ENCODE results near the gene CRLF3.
A peak's percentile ranks its signal among the peaks of the same experiment; 100 is the strongest.
"Not testable (repeated sequence)": the region's sequence is repeated elsewhere in the genome, so short reads cannot be mapped to it uniquely, and the experiment has no call there.

Gene CRLF3, protein sequence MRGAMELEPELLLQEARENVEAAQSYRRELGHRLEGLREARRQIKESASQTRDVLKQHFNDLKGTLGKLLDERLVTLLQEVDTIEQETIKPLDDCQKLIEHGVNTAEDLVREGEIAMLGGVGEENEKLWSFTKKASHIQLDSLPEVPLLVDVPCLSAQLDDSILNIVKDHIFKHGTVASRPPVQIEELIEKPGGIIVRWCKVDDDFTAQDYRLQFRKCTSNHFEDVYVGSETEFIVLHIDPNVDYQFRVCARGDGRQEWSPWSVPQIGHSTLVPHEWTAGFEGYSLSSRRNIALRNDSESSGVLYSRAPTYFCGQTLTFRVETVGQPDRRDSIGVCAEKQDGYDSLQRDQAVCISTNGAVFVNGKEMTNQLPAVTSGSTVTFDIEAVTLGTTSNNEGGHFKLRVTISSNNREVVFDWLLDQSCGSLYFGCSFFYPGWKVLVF

DNA sequence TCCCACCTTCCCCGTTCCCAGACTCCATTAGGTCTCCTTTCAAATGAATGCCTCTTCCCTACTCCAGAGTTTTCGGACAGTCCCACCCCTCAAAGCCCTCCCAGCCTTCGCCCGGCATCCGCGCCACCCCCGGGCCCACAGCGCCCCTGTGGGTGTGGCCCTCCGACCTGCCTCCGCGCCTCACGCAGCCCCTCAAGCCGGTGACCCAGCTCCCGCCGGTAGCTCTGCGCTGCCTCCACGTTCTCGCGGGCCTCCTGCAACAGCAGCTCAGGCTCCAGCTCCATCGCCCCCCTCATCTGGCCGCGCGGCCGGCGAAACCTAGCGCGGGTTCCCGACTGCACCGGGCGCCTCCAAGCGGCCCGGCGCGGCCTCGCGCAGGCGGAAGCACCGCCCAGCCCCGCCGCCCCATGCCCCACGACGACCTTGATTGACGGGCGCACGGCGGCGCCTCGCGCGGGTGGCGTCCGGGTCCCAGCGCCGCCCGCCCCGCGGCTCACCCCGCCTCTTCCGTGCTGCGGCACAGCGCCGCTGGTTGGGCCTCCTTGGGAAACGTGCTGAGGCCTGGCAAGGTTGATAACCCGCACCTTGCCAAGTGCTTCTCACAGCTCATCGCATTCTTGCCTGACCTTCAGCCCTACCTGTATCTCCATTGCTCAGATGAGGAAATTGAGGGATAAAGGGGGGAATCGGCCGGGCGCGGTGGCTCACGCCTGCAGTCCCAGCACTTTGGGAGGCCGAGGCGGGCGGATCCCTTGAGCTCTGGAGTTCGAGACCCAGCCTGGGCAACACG, at the start of gene CRLF3:
TSS of gene CRLF3 (minus strand) at position 337 of the 790 bp plus-strand sequence. CDS start at position 296, 41 bp downstream.
- DNase-seq, result peak; percentile 75 to 89

DNA sequence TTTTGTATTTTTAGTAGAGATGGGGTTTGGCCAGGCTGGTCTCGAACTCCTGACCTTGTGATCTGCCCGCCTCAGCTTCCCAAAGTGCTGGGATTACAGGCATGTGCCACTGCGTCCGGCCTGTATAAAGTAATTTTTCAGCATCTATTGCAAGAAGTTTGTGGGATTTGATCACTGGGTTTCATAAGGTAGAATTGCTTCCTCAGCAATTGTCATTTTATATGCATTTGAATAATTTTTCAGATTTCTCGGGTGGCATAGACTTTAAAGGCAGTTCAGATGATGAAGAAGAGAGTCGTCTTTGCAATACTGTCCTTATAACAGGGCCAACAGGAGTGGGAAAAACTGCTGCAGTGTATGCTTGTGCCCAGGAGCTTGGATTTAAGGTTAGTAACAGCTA, 44.5 kb upstream of the CRLF3 start:
- no peak for DNase-seq

DNA sequence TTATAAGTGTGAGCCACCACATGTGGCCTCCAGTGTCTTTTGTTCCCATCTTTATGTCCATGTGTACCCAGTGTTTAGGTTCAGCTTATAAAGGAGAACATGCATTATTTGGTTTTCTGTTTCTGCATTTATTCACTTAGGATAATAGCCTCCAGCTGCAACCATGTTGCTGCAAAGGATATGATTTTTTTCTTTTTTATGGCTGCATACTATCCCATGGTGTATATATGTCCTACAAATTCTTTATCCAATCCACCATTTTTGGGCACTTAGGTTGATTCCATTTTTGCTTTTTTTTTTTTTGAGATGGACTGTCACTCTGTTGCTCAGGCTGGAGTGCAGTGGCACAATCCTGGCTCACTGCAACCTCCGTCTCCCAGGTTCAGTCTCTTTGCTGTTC, 40.1 kb upstream of the CRLF3 start:
- no peak for DNase-seq

DNA sequence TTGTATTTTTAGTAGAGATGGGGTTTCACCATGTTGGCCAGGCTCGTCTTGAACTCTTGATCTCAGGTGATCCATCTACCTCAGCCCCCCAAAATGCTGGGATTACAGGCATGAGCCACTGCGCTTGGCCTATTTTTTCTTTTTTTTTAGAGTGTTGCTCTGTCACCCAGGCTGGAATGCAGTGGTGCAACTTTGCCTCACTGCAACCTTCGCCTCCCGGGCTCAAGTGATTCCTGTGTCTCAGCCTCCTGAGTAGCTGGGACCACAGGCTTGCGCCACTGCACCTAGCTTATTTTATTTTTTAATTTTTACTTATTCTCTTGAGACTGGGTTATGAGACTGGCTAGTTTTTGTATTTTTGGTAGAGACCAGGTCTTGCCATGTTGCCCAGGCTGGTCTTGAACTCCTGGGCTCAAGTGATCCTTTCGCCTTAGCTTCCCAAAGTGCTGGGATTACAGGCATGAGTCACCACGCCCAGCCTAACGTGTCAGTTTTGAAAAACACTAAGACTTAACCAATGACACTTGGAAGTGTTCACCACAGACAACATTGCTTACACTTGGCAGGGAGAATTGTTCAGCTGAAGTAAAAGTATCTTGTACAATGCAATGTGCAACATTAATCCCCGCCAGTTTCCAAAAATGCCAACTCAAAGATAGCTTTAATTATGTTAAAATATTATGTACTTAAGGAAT, 34.2 kb upstream of the CRLF3 start:
- no peak for DNase-seq

DNA sequence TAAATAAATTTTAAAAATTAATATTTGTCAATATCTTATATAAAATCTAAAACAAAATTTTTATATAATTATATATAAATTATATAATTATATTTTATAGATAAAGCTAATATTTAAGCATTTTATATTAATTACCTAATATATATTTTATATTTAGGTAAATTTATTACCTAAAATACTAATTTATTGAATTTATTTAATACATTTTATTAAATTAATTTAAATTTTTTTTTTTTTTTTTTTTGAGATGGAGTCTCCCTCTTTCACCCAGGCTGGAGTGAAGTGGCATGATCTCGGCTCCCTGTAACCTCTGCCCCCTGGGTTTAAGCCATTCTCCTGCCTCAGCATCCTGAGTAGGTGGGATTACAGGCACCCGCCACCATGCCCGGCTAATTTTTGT, 29.7 kb upstream of the CRLF3 start:
- DNase-seq, result no peak

DNA sequence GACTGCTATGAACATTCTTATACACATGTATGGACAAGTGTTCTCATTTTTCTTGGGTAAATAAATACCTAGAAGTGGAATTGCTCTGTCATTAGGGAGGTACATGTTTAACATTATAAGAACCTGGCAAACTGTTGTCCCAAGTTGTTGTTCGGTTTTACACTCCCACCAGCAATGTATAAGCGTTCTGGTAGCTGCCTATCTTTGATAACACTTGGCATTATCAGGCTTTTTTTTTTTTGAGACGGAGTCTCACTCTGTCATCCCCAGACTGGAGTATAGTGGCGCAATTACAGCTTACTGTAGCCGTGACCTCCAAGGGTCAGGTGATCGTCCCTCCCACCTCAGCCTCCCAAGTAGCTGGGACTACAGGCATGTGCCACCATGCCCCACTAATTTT, 23.5 kb upstream of the CRLF3 start:
- DNase-seq, result no peak

DNA sequence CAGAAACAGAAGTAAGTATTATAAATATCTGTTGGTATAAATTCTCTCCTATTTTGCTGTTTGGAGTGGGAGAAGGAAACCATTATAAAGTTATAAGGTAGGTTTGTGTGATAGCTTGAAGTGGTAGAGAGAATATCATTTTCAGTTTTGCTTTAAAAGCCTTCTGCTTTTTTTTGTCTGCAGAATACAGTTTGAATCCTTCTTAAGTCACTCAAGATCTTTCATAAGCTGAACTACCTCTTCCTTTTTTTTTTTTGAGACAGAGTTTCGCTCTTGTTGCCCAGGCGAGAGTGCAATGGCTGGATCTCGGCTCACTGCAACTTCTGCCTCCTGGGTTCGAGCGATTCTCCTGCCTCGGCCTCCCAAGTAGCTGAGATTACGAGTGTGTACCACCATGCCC, 16.3 kb upstream of the CRLF3 start:
- no peak for DNase-seq

DNA sequence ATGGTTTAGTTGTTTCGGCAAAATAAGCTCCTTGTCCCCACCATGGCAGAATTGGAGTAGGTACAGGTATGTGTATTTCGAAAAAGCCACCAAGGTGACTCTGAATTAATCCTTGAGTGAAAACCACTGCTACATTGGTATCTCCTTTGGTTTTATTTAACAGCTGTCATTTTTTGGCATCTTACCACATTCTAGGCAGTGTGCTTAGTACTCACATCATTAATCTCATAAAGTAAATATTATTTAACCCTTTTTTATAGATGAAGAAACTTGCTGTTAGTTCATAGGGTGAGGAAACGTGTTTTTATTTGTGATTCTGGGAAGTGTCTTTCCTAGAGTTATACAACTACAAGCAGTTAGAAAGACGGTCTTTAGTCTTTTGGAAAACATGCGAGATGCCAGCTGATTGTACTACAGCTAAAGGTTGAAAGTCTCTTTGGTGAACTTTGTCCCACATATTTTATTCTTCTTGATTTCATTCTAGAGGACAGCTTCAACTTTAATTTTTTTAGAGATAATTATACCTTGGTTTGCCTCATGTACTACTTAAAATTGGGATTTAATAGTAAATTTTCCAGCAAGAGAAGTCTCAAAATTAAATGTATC, 13.8 kb upstream of the CRLF3 start:
- DNase-seq, result no peak

DNA sequence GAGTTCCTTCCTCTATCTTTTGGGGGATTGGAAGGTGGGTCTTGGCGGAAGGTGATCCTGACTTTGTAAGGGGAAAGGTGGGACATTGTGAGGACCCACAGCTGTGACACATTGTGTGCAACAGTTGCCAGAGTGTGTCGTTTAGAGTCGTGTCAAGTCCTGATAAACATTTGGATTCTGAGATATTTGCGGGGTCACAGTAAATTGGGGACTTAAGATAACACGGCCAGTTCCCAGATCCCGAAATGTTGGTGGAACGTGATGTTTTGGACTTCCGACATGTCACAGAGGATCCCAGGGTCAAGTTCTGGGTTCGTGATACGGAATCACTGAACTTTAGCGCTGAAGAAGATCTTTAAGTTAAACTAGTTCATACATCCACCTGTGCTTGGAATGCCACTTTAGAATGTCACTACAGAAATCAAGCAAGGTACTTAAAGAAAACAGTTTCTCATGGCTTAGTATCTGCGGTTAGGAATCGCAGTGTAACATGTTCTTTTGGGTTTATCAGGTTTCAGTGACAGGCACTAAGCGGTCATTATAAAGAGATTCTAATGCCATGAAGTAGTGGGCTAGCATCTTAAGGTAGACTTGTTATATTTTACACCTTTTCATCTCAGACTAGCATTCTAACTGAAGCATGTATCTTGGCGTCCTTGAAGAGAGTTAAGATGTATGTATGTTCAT, 8.1 kb upstream of the CRLF3 start:
- DNase-seq, result no peak

DNA sequence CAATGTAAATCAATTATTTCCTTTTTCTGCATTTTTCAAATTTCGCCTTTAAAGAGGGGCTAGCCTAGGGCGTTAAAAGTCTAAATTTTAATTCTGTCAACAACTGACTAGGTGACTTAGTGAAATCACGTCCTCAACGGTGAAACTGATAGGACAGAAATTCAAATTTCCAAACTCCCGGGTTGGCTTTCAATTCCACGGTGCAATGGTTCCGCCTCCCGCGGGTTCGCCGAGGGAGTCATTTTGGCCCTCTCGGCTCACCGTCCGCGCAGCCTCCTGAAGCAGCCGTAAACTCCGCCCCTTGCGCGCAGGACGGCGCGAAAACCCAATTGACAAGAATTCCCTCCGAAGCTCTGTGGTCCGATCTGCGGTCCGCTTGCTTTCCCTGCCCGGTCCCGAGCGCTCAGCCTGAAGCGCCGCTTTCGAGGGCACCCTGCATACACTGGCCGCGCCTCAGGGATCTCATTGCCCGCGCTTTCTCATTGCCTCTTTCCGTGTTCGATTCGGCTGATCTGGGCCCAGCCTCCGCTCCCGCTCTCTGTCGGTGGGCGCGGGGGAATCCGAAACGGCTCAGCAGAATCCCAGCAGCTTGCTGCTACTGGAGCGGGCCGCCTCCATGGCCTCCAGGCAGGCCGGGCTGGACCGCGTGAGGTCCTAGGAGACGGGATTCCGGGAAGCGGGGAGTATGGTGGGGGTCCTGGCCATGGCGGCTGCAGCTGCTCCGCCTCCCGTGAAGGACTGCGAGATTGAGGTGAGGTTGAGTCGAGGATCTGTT, 7.4 kb upstream of the CRLF3 start, which contains the start of gene ATAD5:
TSS of gene ATAD5 (plus strand) at position 304 of the 775 bp plus-strand sequence. CDS start at position 686, 382 bp downstream.
- DNase-seq, result peak; percentile 84 to 85

DNA sequence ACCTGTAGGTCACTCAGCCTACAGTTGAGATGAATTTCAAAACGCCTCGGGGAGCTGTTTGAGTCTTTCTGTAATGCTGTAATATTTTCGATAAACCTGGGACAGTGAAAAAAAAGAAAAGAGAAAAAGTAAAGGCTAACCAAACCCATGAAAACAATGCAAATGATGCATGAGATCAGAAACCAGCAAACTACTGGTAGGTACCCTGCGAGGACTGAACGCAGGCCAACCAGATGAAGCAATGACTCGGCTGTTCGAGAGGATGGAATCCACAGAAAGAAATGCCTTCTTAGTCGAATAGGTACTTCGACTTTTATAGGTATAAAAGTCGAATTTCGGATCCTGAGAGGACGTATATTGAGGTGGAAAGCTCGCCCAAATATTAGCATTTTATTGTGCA, 6.8 kb upstream of the CRLF3 start:
- no peak for DNase-seq

DNA sequence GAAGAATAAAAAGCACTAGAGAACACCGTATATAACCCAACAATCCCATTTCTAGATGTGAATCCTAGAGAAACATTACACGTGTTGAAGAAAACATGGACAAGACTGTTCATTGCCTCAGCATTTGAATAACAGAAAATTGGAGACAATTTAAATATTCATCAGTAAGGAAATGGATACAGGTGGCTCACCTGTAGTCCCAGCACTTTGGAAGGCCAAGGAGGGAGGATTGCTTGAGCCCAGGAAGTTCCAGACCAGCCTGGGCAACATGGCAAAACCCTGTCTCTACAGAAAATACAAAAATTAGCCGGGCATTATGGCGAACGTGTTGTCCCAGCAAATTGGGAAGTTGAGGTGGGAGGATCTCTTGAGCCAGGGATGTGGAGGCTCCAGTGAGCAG, 4.5 kb upstream of the CRLF3 start:
- no peak for DNase-seq

DNA sequence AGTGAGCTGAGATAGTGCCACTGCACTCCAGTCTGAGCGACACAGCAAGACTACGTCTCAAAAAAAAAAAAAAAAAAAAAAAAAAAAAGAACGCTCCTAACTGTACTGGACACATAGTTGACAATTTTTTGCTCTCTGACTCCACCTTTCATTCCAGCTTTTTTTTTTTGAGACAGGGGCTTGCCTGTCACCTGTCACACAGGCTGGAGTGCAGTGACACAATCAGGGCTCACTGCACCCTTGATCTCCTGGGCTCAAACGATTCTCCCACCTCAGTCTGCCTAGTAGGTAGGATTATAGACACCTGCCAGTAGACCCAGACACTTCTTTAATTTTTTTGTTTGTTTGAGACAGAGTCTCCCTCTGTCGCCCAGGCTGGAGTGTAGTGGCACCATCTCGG, 2.6 kb upstream of the CRLF3 start:
- DNase-seq, result no peak

DNA sequence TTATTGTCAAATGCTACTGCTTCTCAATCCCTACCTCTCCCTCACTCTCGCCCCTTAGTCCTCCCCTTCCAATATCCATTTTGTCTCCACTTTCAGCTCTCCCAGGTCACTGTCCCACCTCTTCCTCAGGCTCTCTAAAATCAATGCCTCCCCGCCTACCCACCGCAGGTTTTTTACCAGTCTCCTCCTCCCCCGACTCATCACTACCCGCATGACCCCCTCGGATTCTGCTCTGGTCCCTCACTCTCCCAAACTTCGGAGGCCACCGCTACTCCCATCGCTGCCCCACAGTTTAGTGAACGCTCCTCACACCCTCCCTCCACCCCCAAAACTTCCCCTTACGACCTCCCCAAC, 513 bp downstream of the CRLF3 start:
- DNase-seq, result no peak

DNA sequence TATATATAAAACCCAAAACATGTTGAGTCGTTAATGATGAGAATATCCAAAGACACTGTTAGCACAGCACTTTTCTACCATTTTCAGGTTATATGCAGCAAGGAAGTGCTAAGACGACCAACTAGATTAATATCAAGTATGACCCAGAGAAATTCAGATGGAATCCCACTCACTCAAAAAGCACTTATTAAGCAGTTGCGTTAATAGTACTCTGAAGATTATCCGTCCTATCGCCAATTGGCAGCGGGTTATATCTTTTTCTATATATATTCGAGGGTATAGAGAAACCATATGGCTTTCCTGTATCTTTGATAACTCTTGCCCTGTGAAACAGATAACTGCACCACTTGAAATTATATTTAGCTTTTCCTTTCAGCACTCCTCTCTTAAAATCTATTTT, 1.1 kb downstream of the CRLF3 start:
- no peak for DNase-seq

DNA sequence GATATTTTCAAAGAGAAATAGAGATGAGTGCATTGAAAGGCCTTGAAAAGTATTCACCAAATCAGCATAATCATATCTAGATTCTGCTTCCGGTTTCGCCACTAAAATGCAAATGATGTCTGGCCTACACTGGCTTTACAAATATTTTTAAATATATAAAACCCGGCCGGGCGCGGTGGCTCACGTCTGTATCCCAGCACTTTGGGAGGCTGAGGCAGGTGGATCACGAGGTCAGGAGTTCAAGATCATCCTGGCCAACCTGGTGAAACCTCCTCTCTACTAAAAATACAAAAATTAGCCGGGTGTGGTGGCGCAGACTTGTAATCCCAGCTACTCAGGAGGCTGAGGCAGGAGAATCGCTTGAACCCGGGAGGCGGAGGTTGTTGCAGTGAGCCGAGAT, 1.6 kb downstream of the CRLF3 start:
- not testable (repeated sequence) for DNase-seq

DNA sequence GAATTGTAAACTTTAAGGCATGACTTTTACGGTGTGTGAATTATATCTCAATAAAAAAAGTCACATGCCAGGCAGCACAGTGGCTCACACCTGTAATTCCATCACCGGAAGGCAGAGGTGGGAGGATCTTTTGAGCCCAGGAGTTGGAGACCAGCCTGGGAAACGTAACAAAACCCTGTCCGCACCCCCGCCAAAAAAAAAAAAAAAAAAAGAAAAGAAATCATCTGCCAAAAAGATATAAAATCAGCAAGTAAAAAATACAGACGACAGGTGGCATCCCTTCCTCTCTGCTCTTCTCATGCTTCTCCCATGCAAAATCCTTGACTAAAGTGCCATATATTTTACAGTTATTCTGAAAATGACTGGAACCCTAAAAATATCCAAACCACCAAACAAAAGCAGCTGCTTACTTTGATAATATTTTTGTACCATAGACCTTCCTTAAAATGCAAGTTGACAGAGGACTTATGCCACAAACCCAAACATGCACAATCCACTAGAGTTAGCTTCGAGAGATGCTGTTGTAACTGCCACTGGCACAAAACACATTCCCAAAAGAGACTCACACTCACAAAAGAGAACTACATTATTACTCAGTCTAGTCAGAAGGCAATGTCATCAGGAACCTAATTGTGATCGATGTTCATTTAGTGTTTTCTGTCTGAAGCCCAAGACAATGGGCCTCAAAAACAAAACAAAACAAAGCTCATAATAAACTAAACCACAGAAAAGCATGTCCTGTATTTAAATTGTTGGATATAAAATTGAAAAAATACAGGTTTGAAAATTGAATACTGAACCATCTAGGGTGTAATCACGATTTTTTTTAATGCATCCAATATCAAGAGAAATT, 2.4 kb downstream of the CRLF3 start:
- DNase-seq, result peak in 1 of 2 donors; percentile 45

DNA sequence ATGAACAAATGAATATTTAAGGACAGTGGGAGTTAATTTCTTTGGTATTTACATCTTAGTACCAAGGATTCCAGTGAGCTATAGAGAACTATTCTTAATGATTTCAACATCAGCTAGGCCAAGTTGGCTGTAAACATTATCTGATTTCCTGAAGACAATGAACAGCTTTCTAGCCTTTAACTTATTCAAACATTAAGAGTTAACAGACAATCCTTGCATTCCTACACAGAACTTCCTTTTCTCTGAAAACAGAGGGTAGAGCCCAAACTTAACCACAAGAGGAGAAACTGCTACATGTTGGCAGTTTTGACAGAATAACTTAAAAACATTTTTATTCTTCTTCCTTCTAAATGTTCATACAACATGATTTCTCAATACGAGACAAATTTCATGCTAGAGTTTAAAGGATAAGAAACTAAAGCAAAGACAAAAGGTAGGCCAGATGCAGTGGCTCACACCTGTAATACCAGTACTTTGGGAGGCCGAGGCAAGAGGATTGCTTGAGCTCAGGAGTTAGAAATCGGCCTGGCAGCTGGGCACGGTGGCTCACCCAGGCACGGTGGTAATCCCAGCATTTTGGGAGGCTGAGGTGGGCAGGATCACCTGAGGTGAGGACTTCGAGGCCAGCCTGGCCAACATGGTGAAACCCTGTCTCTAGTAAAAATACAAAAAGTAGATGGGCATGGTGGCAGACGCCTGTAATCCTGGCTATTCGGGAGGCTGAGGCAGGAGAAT, 4.4 kb downstream of the CRLF3 start:
- DNase-seq, result no peak

DNA sequence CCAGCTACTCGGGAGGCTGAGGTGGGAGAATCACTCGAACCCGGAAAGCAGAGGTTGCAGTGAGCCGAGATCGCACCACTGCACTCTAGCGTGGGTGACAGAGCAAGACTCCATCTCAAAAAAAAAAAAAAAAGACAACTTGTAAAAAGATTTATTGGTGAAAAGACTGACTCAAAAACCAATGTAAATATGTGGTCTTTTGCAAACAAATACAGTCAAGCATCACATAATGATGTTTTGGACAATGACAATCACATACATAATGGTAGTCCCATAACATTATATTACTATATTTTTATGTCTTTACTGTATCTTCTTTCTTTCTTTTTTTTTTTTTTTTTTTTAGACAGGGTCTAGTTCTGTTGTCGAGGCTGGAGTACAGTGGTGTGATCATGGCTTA, 8.3 kb downstream of the CRLF3 start:
- no peak for DNase-seq

DNA sequence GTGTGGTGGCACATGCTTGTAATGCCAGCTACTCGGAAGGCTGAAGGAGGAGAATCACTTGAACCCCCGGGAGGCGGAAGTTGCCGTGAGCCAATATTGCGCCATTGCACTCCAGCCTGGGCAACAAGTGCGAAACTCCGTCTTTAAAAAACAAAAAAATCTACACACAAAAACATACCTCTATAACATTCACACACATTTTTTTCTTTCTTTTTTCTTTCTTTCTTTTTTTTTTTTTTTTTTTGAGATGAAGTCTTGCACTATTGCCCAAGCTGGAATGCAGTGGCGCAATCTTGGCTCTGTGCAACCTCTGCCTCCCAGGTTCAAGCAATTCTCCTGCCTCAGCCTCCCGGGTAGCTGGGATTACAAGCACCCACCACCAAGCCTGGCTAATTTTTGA, 9.6 kb downstream of the CRLF3 start:
- DNase-seq, result not testable (repeated sequence)
